K562 (cell line): ENCODE measurements around the gene CEP72. TPM values are rescaled to one million over a fixed set of nuclear protein-coding genes. Genes with fewer than 3 reads are reported as not detected.

Experiments
- CGGBP1 ChIP-seq: fragments of 250-450 bp; sonication (Bioruptor Pico); IDR thresholded peaks from 2 replicates; pipeline ENCODE4 v1.9.0; 2021; ENCODE audit warnings: mild to moderate bottlenecking
- GTF2E2 ChIP-seq: fragments of 200-800 bp; sonication (Bioruptor generic); IDR thresholded peaks from 2 replicates; pipeline ENCODE4 v1.6.1; 2016; ENCODE audit warnings: missing genetic modification characterization, missing compliant biosample characterization
- KDM5B ChIP-seq: fragments of 200-600 bp; sonication (generic); IDR thresholded peaks from 2 replicates; pipeline ENCODE4 v1.6.1; 2012; ENCODE audit warnings: low read depth, mild to moderate bottlenecking, moderate library complexity, low read length, control low read depth, inconsistent platforms; ENCODE audit not compliant: insufficient replicate concordance
- SIN3B ChIP-seq: fragments of 450-650 bp; IDR thresholded peaks from 2 replicates; pipeline ENCODE4 v1.6.1; 2017; ENCODE audit warnings: low read depth, mild to moderate bottlenecking, moderate library complexity
- TAL1 ChIP-seq: fragments of 450-650 bp; IDR thresholded peaks from 2 replicates; pipeline ENCODE4 v1.6.1; 2016; ENCODE audit warnings: mild to moderate bottlenecking
- TEAD2 ChIP-seq: fragments of 450-650 bp; IDR thresholded peaks from 2 replicates; pipeline ENCODE4 v1.6.1; 2016; ENCODE audit warnings: missing genetic modification characterization, control low read depth, missing compliant biosample characterization
- THAP12 ChIP-seq: fragments of 250-450 bp; sonication (Bioruptor Pico); IDR thresholded peaks from 2 replicates; pipeline ENCODE4 v1.9.0; 2021; ENCODE audit warnings: mild to moderate bottlenecking, inconsistent platforms
- WHSC1 ChIP-seq: IDR thresholded peaks from one replicate; pipeline ENCODE4 v1.6.1; 2012; ENCODE audit warnings: low read length, control low read depth, inconsistent platforms
- ZC3H4 ChIP-seq: sonication (generic); formaldehyde crosslinking; IDR thresholded peaks from 2 replicates; pipeline ENCODE4 v1.9.0; 2021; ENCODE audit warnings: missing genetic modification reagents, borderline replicate concordance
- ZNF512 ChIP-seq: IDR thresholded peaks from 2 replicates; pipeline ENCODE4 v1.6.1; 2016; ENCODE audit warnings: missing genetic modification characterization, missing compliant biosample characterization
- ZNF592 ChIP-seq: fragments of 450-650 bp; IDR thresholded peaks from 2 replicates; pipeline ENCODE4 v1.6.1; 2017; ENCODE audit warnings: antibody characterized with exemption, mild to moderate bottlenecking
- ZNF696 ChIP-seq: fragments of 250-450 bp; sonication (Bioruptor Pico); conservative IDR thresholded peaks from 2 replicates; pipeline ENCODE4 v1.4.0; 2020; ENCODE audit warnings: mild to moderate bottlenecking, moderate library complexity
- polyA plus RNA-seq, 8 experiments: library from polyadenylated mRNA; depleted of rRNA in 4 of 8; stranded (reverse) in 5 of 8; unstranded in 3 of 8; fragments of >200 nt; fragmentation: Nextera tagmentation in 2 of 8; fragmentation: Illumina TruSeq in 1 of 8; extraction: Ambion mirVana in 2 of 8; extraction: Trizol in 1 of 8; gene quantifications; 2 replicates each; pipeline versions ENCODE4 v1.2.1 to v1.2.3, GENCODE V29; 2011 to 2014; ENCODE audit warnings: inconsistent platforms in 1 of 8, missing spikeins in 1 of 8
- total RNA-seq, 7 experiments: library from RNA; depleted of rRNA in 6 of 7; stranded (reverse); fragments of >200 nt in 6 of 7; fragmentation: Illumina TruSeq in 2 of 7; extraction: Trizol in 2 of 7; gene quantifications; 2 replicates each; pipeline versions ENCODE4 v1.2.1 to v1.2.3, GENCODE V29; 2011 to 2021; ENCODE audit warnings: low replicate concordance in 1 of 7

The CEP72 gene
- total and polyA plus RNA-seq, 9 of the 15 experiments (the other 6 are each of a cell fraction or from before 2014, with no cell fraction given): 0.89 to 38.1 (median 14.2) TPM

- no peak for TF ChIP-seq THAP12 (CRISPR knock-in tag)
- TF ChIP-seq TEAD2 (tag): no peak
- no peak for TF ChIP-seq GTF2E2 (tag)
- no peak for TF ChIP-seq SIN3B
- TF ChIP-seq ZNF696: no peak
- no peak for TF ChIP-seq ZNF592
- TF ChIP-seq CGGBP1 (CRISPR knock-in tag): no peak
- no peak for TF ChIP-seq WHSC1
- no peak for TF ChIP-seq KDM5B
- TF ChIP-seq TAL1: no peak
- TF ChIP-seq ZC3H4 (CRISPR knock-in tag): no peak
- no peak for TF ChIP-seq ZNF512 (tag)
- TF ChIP-seq, all 486 proteins: peak for 0
Observed at GRCh38 chr5:604391-604831, 7.7 kb upstream of the CEP72 start (continued).
